Parathyroid adenoma (tissue), 2 donors: Measurements from ENCODE around the gene STK35.

ENCODE experiments used
- H2AFZ ChIP-seq: fragments of 300-600 bp; sonication (generic); one replicate; pipeline ENCODE4 v1.7.0; 2017; ENCODE audit warnings: antibody characterized with exemption, mild to moderate bottlenecking
- H3K27ac ChIP-seq: fragments of 300-600 bp; sonication (generic); one replicate; pipeline ENCODE4 v1.7.0; 2017
- H3K27me3 ChIP-seq: fragments of 300-600 bp; sonication (generic); one replicate; pipeline ENCODE4 v1.7.0; 2017; ENCODE audit warnings: low read length; ENCODE audit not compliant: control insufficient read depth, insufficient read depth
- H3K36me3 ChIP-seq: fragments of 300-600 bp; sonication (generic); one replicate; pipeline ENCODE4 v1.7.0; 2017; ENCODE audit warnings: low read length; ENCODE audit not compliant: control insufficient read depth, insufficient read depth
- H3K4me1 ChIP-seq: fragments of 300-600 bp; sonication (generic); one replicate; pipeline ENCODE4 v1.7.0; 2017; ENCODE audit warnings: control low read depth
- H3K4me2 ChIP-seq: fragments of 300-600 bp; sonication (generic); one replicate; pipeline ENCODE4 v1.7.0; 2017; ENCODE audit warnings: low read length
- H3K4me3 ChIP-seq: fragments of 300-600 bp; sonication (generic); one replicate; pipeline ENCODE4 v1.7.0; 2017; ENCODE audit warnings: low read depth, low read length
- H3K79me2 ChIP-seq: fragments of 300-600 bp; sonication (generic); one replicate; pipeline ENCODE4 v1.7.0; 2017; ENCODE audit warnings: control low read depth
- H3K9ac ChIP-seq: fragments of 300-600 bp; sonication (generic); one replicate; pipeline ENCODE4 v1.7.0; 2017; ENCODE audit warnings: mild to moderate bottlenecking
- H3K9me3 ChIP-seq: fragments of 300-600 bp; sonication (generic); one replicate; pipeline ENCODE4 v1.7.0; 2017; ENCODE audit warnings: low read length; ENCODE audit not compliant: control insufficient read depth
- TF ChIP-seq, protein P1 (sequence below): fragments of 300-600 bp; sonication (generic); IDR thresholded peaks from one replicate; pipeline ENCODE4 v1.7.0; 2017; ENCODE audit warnings: antibody characterized with exemption, mild to moderate bottlenecking
- donor health status: primary hyperparathyroidism.

STK35 gene

GRCh38 chr20:2116170-2116940 is 14.7 kb downstream of the STK35 start:
- no peak overlapping the region for H2AFZ ChIP-seq
- no peak overlapping the region for H3K9ac ChIP-seq
- no peak overlapping the region for H3K4me2 ChIP-seq
- peaks cover 15% of the 10 kb centered on the region for H3K4me1 ChIP-seq
- H3K27ac ChIP-seq: no peak overlapping the region
- no peaks in the 10 kb centered on the region for H3K9me3 ChIP-seq
- H3K4me3 ChIP-seq: no peak overlapping the region
- TF ChIP-seq, protein P1, sequence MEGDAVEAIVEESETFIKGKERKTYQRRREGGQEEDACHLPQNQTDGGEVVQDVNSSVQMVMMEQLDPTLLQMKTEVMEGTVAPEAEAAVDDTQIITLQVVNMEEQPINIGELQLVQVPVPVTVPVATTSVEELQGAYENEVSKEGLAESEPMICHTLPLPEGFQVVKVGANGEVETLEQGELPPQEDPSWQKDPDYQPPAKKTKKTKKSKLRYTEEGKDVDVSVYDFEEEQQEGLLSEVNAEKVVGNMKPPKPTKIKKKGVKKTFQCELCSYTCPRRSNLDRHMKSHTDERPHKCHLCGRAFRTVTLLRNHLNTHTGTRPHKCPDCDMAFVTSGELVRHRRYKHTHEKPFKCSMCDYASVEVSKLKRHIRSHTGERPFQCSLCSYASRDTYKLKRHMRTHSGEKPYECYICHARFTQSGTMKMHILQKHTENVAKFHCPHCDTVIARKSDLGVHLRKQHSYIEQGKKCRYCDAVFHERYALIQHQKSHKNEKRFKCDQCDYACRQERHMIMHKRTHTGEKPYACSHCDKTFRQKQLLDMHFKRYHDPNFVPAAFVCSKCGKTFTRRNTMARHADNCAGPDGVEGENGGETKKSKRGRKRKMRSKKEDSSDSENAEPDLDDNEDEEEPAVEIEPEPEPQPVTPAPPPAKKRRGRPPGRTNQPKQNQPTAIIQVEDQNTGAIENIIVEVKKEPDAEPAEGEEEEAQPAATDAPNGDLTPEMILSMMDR: no peak
- no peaks in the 10 kb centered on the region for H3K36me3 ChIP-seq
- peaks cover 69% of the 10 kb centered on the region for H3K79me2 ChIP-seq
- no peaks in the 10 kb centered on the region for H3K27me3 ChIP-seq

DNA sequence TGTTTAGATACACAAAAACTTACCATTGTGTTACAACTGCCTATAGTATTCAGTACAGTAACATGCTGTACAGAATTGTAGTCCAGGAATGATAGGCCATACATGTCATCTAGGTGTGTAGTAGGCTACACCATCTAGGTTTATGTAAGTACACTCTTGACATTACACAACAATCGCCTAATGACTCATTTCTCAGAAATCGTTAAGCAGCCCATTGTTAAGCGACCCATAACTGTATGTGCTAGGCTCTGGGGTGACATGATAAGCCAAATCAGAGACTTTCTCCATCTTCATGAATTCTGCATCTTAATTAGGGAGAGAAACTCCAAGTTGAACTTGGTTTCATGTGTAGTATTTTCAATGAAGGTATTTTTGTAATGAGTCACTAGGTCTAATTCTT is 17.2 kb downstream of the STK35 start:
- H3K27me3 ChIP-seq: no peaks in the 10 kb centered on the region
- H3K4me1 ChIP-seq: peaks cover 18% of the 10 kb centered on the region
- no peak overlapping the region for H3K9ac ChIP-seq
- H3K4me3 ChIP-seq: no peak overlapping the region
- H2AFZ ChIP-seq: no peak overlapping the region
- H3K79me2 ChIP-seq: peaks cover 81% of the 10 kb centered on the region
- no peaks in the 10 kb centered on the region for H3K9me3 ChIP-seq
- TF ChIP-seq, protein P1: no peak
- H3K36me3 ChIP-seq: no peaks in the 10 kb centered on the region
- H3K4me2 ChIP-seq: no peak overlapping the region
- H3K27ac ChIP-seq: no peak overlapping the region

- Histone ChIP-seq H3K9ac (no peak overlapping the region), H3K9me3 (no peaks in the 10 kb centered on the region), H3K79me2 (peaks cover 91% of the 10 kb centered on the region), H3K27ac (no peak overlapping the region), H3K4me1 (peaks cover 3% of the 10 kb centered on the region), H2AFZ (no peak overlapping the region), H3K27me3 (no peaks in the 10 kb centered on the region), H3K4me3 (no peak overlapping the region), H3K4me2 (no peak overlapping the region), H3K36me3 (no peaks in the 10 kb centered on the region)
- TF ChIP-seq, protein P1: no peak
Measured at GRCh38 chr20:2122936-2123335, 21.3 kb downstream of the STK35 start.

DNA sequence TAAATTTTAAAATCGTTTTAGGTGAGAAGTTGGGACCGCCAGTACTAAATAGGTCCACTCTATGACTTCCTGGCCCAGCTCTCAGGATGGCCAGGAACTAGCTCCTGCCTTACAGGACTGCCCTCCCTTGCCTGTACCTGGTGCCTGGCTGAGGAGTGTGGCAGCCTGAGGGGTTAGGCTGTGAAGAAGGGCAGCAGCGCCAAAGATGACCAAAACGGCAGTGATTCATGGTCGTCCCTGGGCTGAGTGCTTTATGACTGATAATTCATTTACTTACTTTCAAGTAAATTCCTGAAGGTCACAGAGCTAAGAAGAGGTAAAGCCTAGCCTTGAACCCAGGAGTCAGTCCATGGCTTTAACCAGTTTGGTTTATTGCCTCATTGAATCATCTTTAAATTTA is 22.1 kb downstream of the STK35 start:
- H2AFZ ChIP-seq: no peak overlapping the region
- no peaks in the 10 kb centered on the region for H3K27me3 ChIP-seq
- H3K79me2 ChIP-seq: peaks cover 89% of the 10 kb centered on the region
- no peak overlapping the region for H3K4me2 ChIP-seq
- no peak overlapping the region for H3K27ac ChIP-seq
- H3K9ac ChIP-seq: no peak overlapping the region
- H3K36me3 ChIP-seq: no peaks in the 10 kb centered on the region
- H3K9me3 ChIP-seq: no peaks in the 10 kb centered on the region
- H3K4me3 ChIP-seq: no peak overlapping the region
- H3K4me1 ChIP-seq: peaks cover 3% of the 10 kb centered on the region
- TF ChIP-seq, protein P1: no peak
